ENCODE results near the gene SEH1L.
"Not testable (repeated sequence)": the region's sequence is repeated elsewhere in the genome, so short reads cannot be mapped to it uniquely, and the experiment has no call there.

The SEH1L gene

GRCh38 chr18:12991821-12992179, 44.0 kb downstream of the SEH1L start:
- TF ChIP-seq CTCF (conservative IDR thresholded peaks at IDR 0.05; ENCODE audit: control insufficient read depth, insufficient read depth, low read depth, low read length): no peak
- peak overlapping the region; percentile 91 for H3K4me3 ChIP-seq (ENCODE audit: control insufficient read depth, low read depth, low read length)
- no peak for DNase-seq (ENCODE audit: low read depth)

GRCh38 chr18:12993439-12993838, 45.6 kb downstream of the SEH1L start:
- H3K4me3 ChIP-seq (ENCODE audit: control insufficient read depth, low read depth, low read length): no peak overlapping the region
- DNase-seq (ENCODE audit: low read depth): no peak

GRCh38 chr18:12995424-12995823, 47.6 kb downstream of the SEH1L start:
- no peak for DNase-seq (ENCODE audit: low read depth)
- no peak overlapping the region for H3K4me3 ChIP-seq (ENCODE audit: control insufficient read depth, low read depth, low read length)
- no peak for TF ChIP-seq CTCF (conservative IDR thresholded peaks at IDR 0.05; ENCODE audit: control insufficient read depth, insufficient read depth, low read depth, low read length)

More at GRCh38 chr18:12993439-12993838, 45.6 kb downstream of the SEH1L start:
- TF ChIP-seq CTCF (conservative IDR thresholded peaks at IDR 0.05; ENCODE audit: control insufficient read depth, insufficient read depth, low read depth, low read length): no peak

- TF ChIP-seq CTCF (conservative IDR thresholded peaks at IDR 0.05; ENCODE audit: control insufficient read depth, insufficient read depth, low read depth, low read length): no peak
- no peak overlapping the region for H3K4me3 ChIP-seq (ENCODE audit: control insufficient read depth, low read depth, low read length)
- no peak for DNase-seq (ENCODE audit: low read depth)
Observed at GRCh38 chr18:12995952-12996477, 48.2 kb downstream of the SEH1L start.

GRCh38 chr18:12996661-12997292, 49.0 kb downstream of the SEH1L start:
- no peak for DNase-seq (ENCODE audit: low read depth)
- no peak for TF ChIP-seq CTCF (conservative IDR thresholded peaks at IDR 0.05; ENCODE audit: control insufficient read depth, insufficient read depth, low read depth, low read length)
- H3K4me3 ChIP-seq (ENCODE audit: control insufficient read depth, low read depth, low read length): no peak overlapping the region

GRCh38 chr18:12997330-12997729, 49.5 kb downstream of the SEH1L start:
- not testable (repeated sequence) for DNase-seq (ENCODE audit: low read depth); H3K4me3 ChIP-seq (ENCODE audit: control insufficient read depth, low read depth, low read length)

GRCh38 chr18:12998332-12999060, 50.7 kb downstream of the SEH1L start:
- DNase-seq (ENCODE audit: low read depth): no peak
- TF ChIP-seq CTCF (conservative IDR thresholded peaks at IDR 0.05; ENCODE audit: control insufficient read depth, insufficient read depth, low read depth, low read length): no peak
- no peak overlapping the region for H3K4me3 ChIP-seq (ENCODE audit: control insufficient read depth, low read depth, low read length)
